ENCODE measurements around the gene SOS1.
A peak's percentile ranks its signal among the peaks of the same experiment; 100 is the strongest.

The SOS1 gene

DNA sequence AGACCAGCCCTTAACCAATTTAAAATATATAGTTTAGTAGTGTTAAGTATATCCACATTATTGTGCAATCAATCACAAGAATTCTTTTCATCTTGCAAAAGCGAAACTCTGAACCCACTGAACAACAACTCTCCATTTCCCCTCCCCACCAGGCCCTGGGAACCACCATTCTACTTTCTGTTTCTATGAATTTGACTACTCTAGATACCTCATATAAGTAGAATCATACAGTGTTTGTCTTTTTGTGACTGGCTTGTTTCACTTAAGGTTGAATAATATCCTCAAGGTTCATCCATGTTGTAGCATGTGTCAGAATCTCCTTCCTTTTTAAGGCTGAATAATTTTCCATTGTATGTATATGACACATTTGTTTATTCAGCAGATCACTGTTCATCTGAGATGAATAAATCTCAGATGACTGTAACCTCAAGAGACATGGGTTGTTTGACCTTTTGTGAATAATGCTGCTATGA is 8.1 kb upstream of the SOS1 start:
- ChIA-PET POLR2A (interaction anchor here (2.0 kb wide), 1 partner anchor 8 kb away, joined by 7 read pairs; the partner anchor contains the start of gene SOS1), CTCF (interaction anchor here (1.0 kb wide), 1 partner anchor 100 kb away, joined by 3 read pairs; no protein-coding TSS in a partner anchor)
- DNase-seq (ENCODE audit: extremely low spot score), result no peak
- TF ChIP-seq SP1 (IDR thresholded peaks at IDR 0.05), result no peak
- TF ChIP-seq SUZ12 (IDR thresholded peaks at IDR 0.05), result no peak
- no peak for TF ChIP-seq FOXM1 (IDR thresholded peaks at IDR 0.05; ENCODE audit: borderline replicate concordance)
- TF ChIP-seq LEF1 (IDR thresholded peaks at IDR 0.05; ENCODE audit: borderline replicate concordance), result no peak

DNA sequence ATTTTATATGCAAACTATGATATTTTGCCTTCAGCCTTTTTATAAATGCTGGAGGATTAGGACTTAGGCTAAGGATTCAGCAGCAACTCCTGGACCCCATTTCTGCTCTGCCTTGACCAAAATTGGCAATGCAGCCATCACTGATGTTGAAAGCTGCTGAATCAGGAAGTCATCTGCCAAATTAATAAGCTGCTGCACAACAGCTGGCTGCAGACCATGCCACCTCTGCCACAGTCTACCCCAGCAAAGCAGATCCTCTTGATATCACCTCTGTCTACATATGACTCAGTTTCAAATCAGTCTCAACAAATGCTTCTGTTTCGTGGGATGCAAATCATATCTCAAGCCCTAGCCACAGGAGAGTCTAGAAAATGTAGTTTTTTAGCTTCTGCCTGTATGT is 7.1 kb upstream of the SOS1 start:
- DNase-seq (ENCODE audit: extremely low spot score), result no peak
- TF ChIP-seq LEF1 (IDR thresholded peaks at IDR 0.05; ENCODE audit: borderline replicate concordance) (no peak), ELF4 (IDR thresholded peaks at IDR 0.05) (no peak), FOXA1 (IDR thresholded peaks at IDR 0.05) (no peak), TARDBP (IDR thresholded peaks at IDR 0.05) (no peak), SP1 (IDR thresholded peaks at IDR 0.05) (no peak), L3MBTL2 (conservative IDR thresholded peaks at IDR 0.05) (no peak), ZNF384 (IDR thresholded peaks at IDR 0.05) (no peak), SUZ12 (IDR thresholded peaks at IDR 0.05) (no peak), NFRKB (IDR thresholded peaks at IDR 0.05) (no peak), BHLHE40 (IDR thresholded peaks at IDR 0.05; ENCODE audit: borderline replicate concordance) (no peak), FOXK2 (IDR thresholded peaks at IDR 0.05) (no peak), ARNT (IDR thresholded peaks at IDR 0.05) (no peak), CTBP1 (IDR thresholded peaks at IDR 0.05; ENCODE audit: borderline replicate concordance) (no peak), HDGF (IDR thresholded peaks at IDR 0.05; ENCODE audit: borderline replicate concordance) (no peak), FOXM1 (IDR thresholded peaks at IDR 0.05; ENCODE audit: borderline replicate concordance) (no peak)
- TF ChIP-seq, protein P1, sequence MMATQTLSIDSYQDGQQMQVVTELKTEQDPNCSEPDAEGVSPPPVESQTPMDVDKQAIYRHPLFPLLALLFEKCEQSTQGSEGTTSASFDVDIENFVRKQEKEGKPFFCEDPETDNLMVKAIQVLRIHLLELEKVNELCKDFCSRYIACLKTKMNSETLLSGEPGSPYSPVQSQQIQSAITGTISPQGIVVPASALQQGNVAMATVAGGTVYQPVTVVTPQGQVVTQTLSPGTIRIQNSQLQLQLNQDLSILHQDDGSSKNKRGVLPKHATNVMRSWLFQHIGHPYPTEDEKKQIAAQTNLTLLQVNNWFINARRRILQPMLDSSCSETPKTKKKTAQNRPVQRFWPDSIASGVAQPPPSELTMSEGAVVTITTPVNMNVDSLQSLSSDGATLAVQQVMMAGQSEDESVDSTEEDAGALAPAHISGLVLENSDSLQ (IDR thresholded peaks at IDR 0.05), result no peak
- POLR2A ChIA-PET, result no interaction called here

GRCh38 chr2:39124746-39125057 is 3.9 kb upstream of the SOS1 start:
- TF ChIP-seq FOXM1 (IDR thresholded peaks at IDR 0.05; ENCODE audit: borderline replicate concordance) (no peak), L3MBTL2 (conservative IDR thresholded peaks at IDR 0.05) (no peak), HDGF (IDR thresholded peaks at IDR 0.05; ENCODE audit: borderline replicate concordance) (no peak), ELF4 (IDR thresholded peaks at IDR 0.05) (no peak), ARNT (IDR thresholded peaks at IDR 0.05) (no peak), SUZ12 (IDR thresholded peaks at IDR 0.05) (no peak), FOXK2 (IDR thresholded peaks at IDR 0.05) (no peak), BHLHE40 (IDR thresholded peaks at IDR 0.05; ENCODE audit: borderline replicate concordance) (no peak), FOXA1 (IDR thresholded peaks at IDR 0.05) (no peak), TARDBP (IDR thresholded peaks at IDR 0.05) (no peak), NFRKB (IDR thresholded peaks at IDR 0.05) (no peak), CTBP1 (IDR thresholded peaks at IDR 0.05; ENCODE audit: borderline replicate concordance) (no peak), LEF1 (IDR thresholded peaks at IDR 0.05; ENCODE audit: borderline replicate concordance) (no peak)
- TF ChIP-seq, protein P1 (IDR thresholded peaks at IDR 0.05), result no peak
- no peak for DNase-seq (ENCODE audit: extremely low spot score)
- ChIA-PET CTCF (interaction anchor here (0.8 to 1.9 kb wide), 4 partner anchors 12 to 103 kb away, joined by 3 to 5 read pairs (median 4); no protein-coding TSS in a partner anchor), POLR2A (interaction anchor here (0.5 to 1.5 kb wide), 12 partner anchors 9 to 277 kb away, joined by 3 to 11 read pairs (median 4); no protein-coding TSS in a partner anchor)

More for the DNA sequence above, 7.1 kb upstream of the SOS1 start:
- CTCF ChIA-PET, result interaction anchor here (1.0 kb wide), 1 partner anchor 101 kb away, joined by 3 read pairs; no protein-coding TSS in a partner anchor

GRCh38 chr2:39124000-39124745 is 3.3 kb upstream of the SOS1 start:
- POLR2A ChIA-PET, result interaction anchor here (0.5 to 1.5 kb wide), 15 partner anchors 9 to 277 kb away, joined by 3 to 11 read pairs (median 3); no protein-coding TSS in a partner anchor
- TF ChIP-seq L3MBTL2 (conservative IDR thresholded peaks at IDR 0.05) (peak; percentile 98), FOXM1 (IDR thresholded peaks at IDR 0.05; ENCODE audit: borderline replicate concordance) (no peak)
- TF ChIP-seq, protein P1 (IDR thresholded peaks at IDR 0.05), result peak; percentile 68; the same call in 1 of the 2 replicates
- CTCF ChIA-PET, result interaction anchor here (0.6 to 1.9 kb wide), 4 partner anchors 12 to 104 kb away, joined by 3 to 5 read pairs (median 4); no protein-coding TSS in a partner anchor

GRCh38 chr2:39123436-39123999 is 2.7 kb upstream of the SOS1 start:
- TF ChIP-seq SUZ12 (IDR thresholded peaks at IDR 0.05), result no peak
- no peak for TF ChIP-seq ARNT (IDR thresholded peaks at IDR 0.05)
- TF ChIP-seq, protein P1 (IDR thresholded peaks at IDR 0.05), result no peak
- no peak for TF ChIP-seq NFRKB (IDR thresholded peaks at IDR 0.05)
- no peak for TF ChIP-seq ZNF384 (IDR thresholded peaks at IDR 0.05)
- no peak for TF ChIP-seq HDGF (IDR thresholded peaks at IDR 0.05; ENCODE audit: borderline replicate concordance)
- TF ChIP-seq SP1 (IDR thresholded peaks at IDR 0.05), result no peak
- no peak for TF ChIP-seq L3MBTL2 (conservative IDR thresholded peaks at IDR 0.05)
- TF ChIP-seq FOXM1 (IDR thresholded peaks at IDR 0.05; ENCODE audit: borderline replicate concordance), result no peak
- TF ChIP-seq FOXA1 (IDR thresholded peaks at IDR 0.05), result no peak
- TF ChIP-seq BHLHE40 (IDR thresholded peaks at IDR 0.05; ENCODE audit: borderline replicate concordance), result no peak
- TF ChIP-seq ELF4 (IDR thresholded peaks at IDR 0.05), result no peak
- TF ChIP-seq CTBP1 (IDR thresholded peaks at IDR 0.05; ENCODE audit: borderline replicate concordance), result no peak
- TF ChIP-seq LEF1 (IDR thresholded peaks at IDR 0.05; ENCODE audit: borderline replicate concordance), result no peak
- no peak for TF ChIP-seq FOXK2 (IDR thresholded peaks at IDR 0.05)
- no peak for TF ChIP-seq TARDBP (IDR thresholded peaks at IDR 0.05)
- POLR2A ChIA-PET, result interaction anchor here (0.6 to 1.5 kb wide), 10 partner anchors 10 to 118 kb away, joined by 3 to 11 read pairs (median 4); no protein-coding TSS in a partner anchor
- CTCF ChIA-PET, result interaction anchor here (0.6 to 1.9 kb wide), 2 partner anchors 26 to 105 kb away, joined by 3 to 5 read pairs; no protein-coding TSS in a partner anchor
- DNase-seq (ENCODE audit: extremely low spot score), result no peak

More at GRCh38 chr2:39124000-39124745, 3.3 kb upstream of the SOS1 start:
- peak; percentile 92 for DNase-seq (ENCODE audit: extremely low spot score)

All from HEK293T (cell line).